Transverse colon (tissue), 3 donors: ENCODE results near the gene CACNA2D1.

Source experiments
- CTCF ChIP-seq, 5 experiments: fragments of 200-600 bp in 3 of 5; fragments of 450-650 bp in 2 of 5; sonication (generic) in 3 of 5; IDR thresholded peaks; 1 replicate in 2 of 5; 2 replicates in 3 of 5; pipeline ENCODE4 v1.5.1; 2016 to 2017; ENCODE audit warnings: antibody characterized with exemption in 5 of 5, inconsistent platforms in 3 of 5, mild to moderate bottlenecking in 2 of 5, moderate library complexity in 1 of 5
- POLR2A ChIP-seq: fragments of 450-650 bp; IDR thresholded peaks from one replicate; pipeline ENCODE4 v1.6.1; 2016; ENCODE audit warnings: antibody characterized with exemption, mild to moderate bottlenecking, moderate library complexity

GRCh38 chr7:82257118-82257695, 186.4 kb downstream of the CACNA2D1 start:
- TF ChIP-seq CTCF (IDR thresholded peaks at IDR 0.05) (no peak), POLR2A (no peak)
